A549 (cell line): Measurements from ENCODE around the gene CRB1. TPM values are rescaled to one million over a fixed set of nuclear protein-coding genes. Genes with fewer than 3 reads are reported as not detected.

Experiments
- ATAC-seq, 2 experiments: fragments of 200-7000 bp in 1 of 2; fragments of >200 bp in 1 of 2; cut with Nextera tagmentation in 1 of 2; cut with Tn5 transposase in 1 of 2; 3 replicates each; pipeline versions ENCODE4 v1.8.0 to v1.9.1; 2018 to 2020; ENCODE audit warnings: mild to moderate bottlenecking in 1 of 2, moderate library complexity in 1 of 2
- CTCF ChIA-PET: fragments of 300-600 bp; sonication (Branson Sonifier 250); formaldehyde crosslinking; extraction: SDS; loops from one replicate; lab custom pipeline; 2021; ENCODE audit warnings: antibody characterized with exemption, inconsistent platforms; lab: Yijun Ruan, JAX
- POLR2A ChIA-PET: fragments of 350-600 bp; formaldehyde crosslinking; extraction: SDS; loops from one replicate; lab custom pipeline; 2021; ENCODE audit warnings: antibody characterized with exemption, inconsistent platforms; lab: Yijun Ruan, JAX
- DNase-seq, 2 experiments: peaks; one replicate each; pipeline versions ENCODE4 v3.0.0 to v3.0.0-alpha.2; 2011 to 2016; ENCODE audit warnings: low read depth in 1 of 2, low spot score in 1 of 2
- FAIRE-seq: peaks from 2 replicates; lab custom pipeline; 2011; peaks lifted over from hg19 to GRCh38; lab: Jason Lieb, UNC
- H3K27ac ChIP-seq, 2 experiments: fragments of >200 bp; sonication (Bioruptor Twin); formaldehyde crosslinking; 3 replicates each; pipeline ENCODE4 v1.5.1; 2016 to 2017
- H3K4me1 ChIP-seq: fragments of >200 bp; sonication (Bioruptor Twin); formaldehyde crosslinking; 3 replicates; pipeline ENCODE4 v1.6.1; 2016
- H3K4me2 ChIP-seq: fragments of >200 bp; sonication (Bioruptor Twin); formaldehyde crosslinking; 3 replicates; pipeline ENCODE4 v1.6.1; 2016
- H3K4me3 ChIP-seq: fragments of >200 bp; sonication (Bioruptor Twin); formaldehyde crosslinking; 3 replicates; pipeline ENCODE4 v1.5.1; 2016
- H3K9me3 ChIP-seq: fragments of >200 bp; sonication (Bioruptor Twin); formaldehyde crosslinking; 3 replicates; pipeline ENCODE4 v1.6.1; 2016
- BHLHE40 ChIP-seq: IDR thresholded peaks from 2 replicates; pipeline ENCODE4 v1.6.1; 2012; ENCODE audit warnings: low read depth, low read length, inconsistent platforms
- CBX2 ChIP-seq: fragments of 200-600 bp; sonication (generic); IDR thresholded peaks from 2 replicates; pipeline ENCODE4 v1.6.1; 2016; ENCODE audit warnings: low read depth, mild to moderate bottlenecking, borderline replicate concordance
- CBX8 ChIP-seq: fragments of 200-600 bp; sonication (generic); IDR thresholded peaks from 2 replicates; pipeline ENCODE4 v1.6.1; 2016
- CHD4 ChIP-seq: fragments of 200-600 bp; sonication (generic); IDR thresholded peaks from 2 replicates; pipeline ENCODE4 v1.6.1; 2016; ENCODE audit warnings: antibody characterized with exemption, mild to moderate bottlenecking, borderline replicate concordance
- E2F6 ChIP-seq: IDR thresholded peaks from 2 replicates; pipeline ENCODE4 v1.6.1; 2012; ENCODE audit warnings: low read depth, borderline replicate concordance
- EHF ChIP-seq: fragments of 250-450 bp; sonication (Bioruptor Pico); IDR thresholded peaks from 2 replicates; pipeline ENCODE4 v1.5.0; 2020; ENCODE audit warnings: mild to moderate bottlenecking
- EHMT2 ChIP-seq: fragments of 200-600 bp; sonication (generic); IDR thresholded peaks from 2 replicates; pipeline ENCODE4 v1.6.1; 2016; ENCODE audit warnings: antibody characterized with exemption, low read depth, mild to moderate bottlenecking, moderate library complexity
- FOSB ChIP-seq: fragments of 250-450 bp; sonication (Bioruptor Pico); IDR thresholded peaks from 2 replicates; pipeline ENCODE4 v1.5.0; 2020; ENCODE audit warnings: mild to moderate bottlenecking, moderate library complexity
- FOSL2 ChIP-seq, 2 experiments: fragments of 450-650 bp in 1 of 2; fragments of >200 bp in 1 of 2; sonication (Bioruptor Twin) in 1 of 2; formaldehyde crosslinking; IDR thresholded peaks; 2 replicates each; pipeline versions ENCODE4 v1.5.0 to v1.6.1; 2016 to 2020; ENCODE audit warnings: mild to moderate bottlenecking in 1 of 2, moderate library complexity in 1 of 2
- HOXA7 ChIP-seq: fragments of 250-450 bp; sonication (Bioruptor Pico); IDR thresholded peaks from 2 replicates; pipeline ENCODE4 v1.5.0; 2020; ENCODE audit warnings: mild to moderate bottlenecking, moderate library complexity
- HOXB5 ChIP-seq: fragments of 250-450 bp; sonication (Bioruptor Pico); IDR thresholded peaks from 2 replicates; pipeline ENCODE4 v1.5.0; 2020; ENCODE audit warnings: mild to moderate bottlenecking, moderate library complexity
- KDM1A ChIP-seq: fragments of 200-600 bp; sonication (generic); IDR thresholded peaks from 2 replicates; pipeline ENCODE4 v1.6.1; 2016; ENCODE audit warnings: low read depth, mild to moderate bottlenecking
- MAFK ChIP-seq: fragments of 450-650 bp; IDR thresholded peaks from 2 replicates; pipeline ENCODE4 v1.6.1; 2014; ENCODE audit not compliant: partially characterized antibody
- MAZ ChIP-seq: fragments of 150-350 bp; IDR thresholded peaks from 2 replicates; pipeline ENCODE4 v1.6.1; 2014; ENCODE audit warnings: antibody characterized with exemption, low read depth, low read length, borderline replicate concordance
- NR3C1 ChIP-seq: fragments of >200 bp; sonication (Bioruptor Twin); formaldehyde crosslinking; IDR thresholded peaks from 3 replicates; pipeline ENCODE4 v1.6.1; 2017
- PBX3 ChIP-seq: IDR thresholded peaks from 2 replicates; pipeline ENCODE4 v1.6.1; 2012
- PHF8 ChIP-seq: fragments of 200-600 bp; sonication (generic); IDR thresholded peaks from 2 replicates; pipeline ENCODE4 v1.6.1; 2016; ENCODE audit warnings: low read depth, mild to moderate bottlenecking, antibody characterized with exemption, moderate library complexity, borderline replicate concordance
- POLR2AphosphoS2 ChIP-seq: conservative IDR thresholded peaks from 2 replicates; pipeline ENCODE4 v1.6.1; 2012; ENCODE audit warnings: low read length, improper control_type of control experiment, inconsistent platforms
- RAD21 ChIP-seq, 2 experiments: fragments of >200 bp in 1 of 2; sonication (Bioruptor Twin) in 1 of 2; formaldehyde crosslinking in 1 of 2; IDR thresholded peaks in 1 of 2; conservative IDR thresholded peaks in 1 of 2; 2 replicates in 1 of 2; 3 replicates in 1 of 2; pipeline ENCODE4 v1.6.1; 2012 to 2018; ENCODE audit warnings: inconsistent platforms in 1 of 2
- RARB ChIP-seq: fragments of 250-450 bp; sonication (Bioruptor Pico); IDR thresholded peaks from 2 replicates; pipeline ENCODE4 v1.8.0; 2021; ENCODE audit warnings: mild to moderate bottlenecking, moderate library complexity
- REST ChIP-seq: fragments of 200-600 bp; sonication (generic); IDR thresholded peaks from 2 replicates; pipeline ENCODE4 v1.6.1; 2016; ENCODE audit warnings: antibody characterized with exemption, mild to moderate bottlenecking, moderate library complexity
- SMC3 ChIP-seq: fragments of >200 bp; sonication (Bioruptor Twin); formaldehyde crosslinking; IDR thresholded peaks from 3 replicates; pipeline ENCODE4 v1.6.1; 2018; ENCODE audit warnings: inconsistent platforms
- TFCP2L1 ChIP-seq: fragments of 250-450 bp; sonication (Bioruptor Pico); IDR thresholded peaks from 2 replicates; pipeline ENCODE4 v1.5.0; 2021; ENCODE audit warnings: mild to moderate bottlenecking
- ZC3H11A ChIP-seq: fragments of 450-650 bp; IDR thresholded peaks from 2 replicates; pipeline ENCODE4 v1.6.1; 2014; ENCODE audit warnings: antibody characterized with exemption, mild to moderate bottlenecking
- ZFP36 ChIP-seq: fragments of 450-650 bp; IDR thresholded peaks from 2 replicates; pipeline ENCODE4 v1.6.1; 2014; ENCODE audit warnings: borderline replicate concordance; ENCODE audit not compliant: partially characterized antibody
- ZSCAN20 ChIP-seq: fragments of 250-450 bp; sonication (Bioruptor Pico); IDR thresholded peaks from 2 replicates; pipeline ENCODE4 v1.8.0; 2022; ENCODE audit warnings: mild to moderate bottlenecking, moderate library complexity
- WGBS: methylation state at CpG from one replicate; pipeline ENCODE4 v1.1.6; 2017; ENCODE audit errors: missing lambda C conversion rate; 5-methylcytosine and 5-hydroxymethylcytosine counted together
- polyA plus RNA-seq, 4 experiments: library from polyadenylated mRNA; depleted of rRNA in 3 of 4; stranded (reverse); fragments of >200 nt; fragmentation: RNase III in 1 of 4; extraction: RNeasy Plus Mini Kit Qiagen cat#74134 plus additional on column Dnase treatment in 1 of 4; gene quantifications; 2 replicates in 3 of 4; 3 replicates in 1 of 4; pipeline ENCODE4 v1.2.3, GENCODE V29; 2011 to 2017
- TF ChIP-seq, protein P1 (sequence below): fragments of 250-450 bp; sonication (Bioruptor Pico); IDR thresholded peaks from 2 replicates; pipeline ENCODE4 v1.5.0; 2020; ENCODE audit warnings: low read depth, mild to moderate bottlenecking, moderate library complexity

The CRB1 gene
- polyA plus RNA-seq, 2 of the 4 experiments (the other 2 are of a cell fraction) = not detected

- TF ChIP-seq E2F6 (no peak), HOXA7 (CRISPR knock-in tag) (no peak), FOSL2 (IDR thresholded peaks at IDR 0.05) (no peak), FOSL2 (CRISPR knock-in tag; IDR thresholded peaks at IDR 0.05) (no peak), CBX8 (no peak), PHF8 (no peak), HOXB5 (CRISPR knock-in tag) (no peak)
- TF ChIP-seq, protein P1, sequence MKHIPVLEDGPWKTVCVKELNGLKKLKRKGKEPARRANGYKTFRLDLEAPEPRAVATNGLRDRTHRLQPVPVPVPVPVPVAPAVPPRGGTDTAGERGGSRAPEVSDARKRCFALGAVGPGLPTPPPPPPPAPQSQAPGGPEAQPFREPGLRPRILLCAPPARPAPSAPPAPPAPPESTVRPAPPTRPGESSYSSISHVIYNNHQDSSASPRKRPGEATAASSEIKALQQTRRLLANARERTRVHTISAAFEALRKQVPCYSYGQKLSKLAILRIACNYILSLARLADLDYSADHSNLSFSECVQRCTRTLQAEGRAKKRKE = no peak
Observed at GRCh38 chr1:197269053-197269452, 1.0 kb downstream of the CRB1 start (continued).

- H3K4me1 ChIP-seq = no peaks in the 10 kb centered on the region
- ATAC-seq = no peak
- H3K27ac ChIP-seq = no peak overlapping the region
- H3K4me3 ChIP-seq = no peak overlapping the region
- DNase-seq = no peak
- no peak overlapping the region for H3K4me2 ChIP-seq
- TF ChIP-seq ZSCAN20 (CRISPR knock-in tag) (no peak), SMC3 (no peak), REST (no peak), MAZ (no peak), ZC3H11A (no peak), PBX3 (no peak)
- TF ChIP-seq, protein P1 = no peak
- POLR2A ChIA-PET = no interaction called here
- no peak for FAIRE-seq
- H3K9me3 ChIP-seq = no peaks in the 10 kb centered on the region
- CTCF ChIA-PET = no interaction called here
Observed at GRCh38 chr1:197272791-197273190, 4.7 kb downstream of the CRB1 start.

DNA sequence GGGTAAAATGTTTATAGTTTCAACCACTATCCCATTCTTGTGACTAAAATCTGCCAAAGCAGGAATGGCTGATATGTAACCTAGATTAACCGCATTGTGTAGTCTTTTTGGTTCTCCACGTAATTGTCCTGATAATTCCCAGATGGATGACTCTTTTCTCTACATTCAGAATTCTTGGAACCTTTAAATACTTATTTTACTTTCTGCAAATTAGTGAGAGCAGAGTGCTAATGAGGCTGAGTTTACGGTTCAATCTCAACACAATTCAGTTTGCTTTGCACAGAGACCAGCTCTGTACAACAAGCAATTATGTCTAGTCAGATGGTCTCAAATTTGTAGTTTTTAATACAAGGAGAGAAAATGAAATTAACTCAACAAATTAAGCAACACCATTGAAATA is 9.1 kb downstream of the CRB1 start:
- ChIA-PET POLR2A (no interaction called here), CTCF (interaction anchor here (0.9 kb wide), 1 partner anchor 33 kb away, joined by 3 read pairs; no protein-coding TSS in a partner anchor)
- Histone ChIP-seq H3K4me2 (no peak overlapping the region), H3K4me3 (no peak overlapping the region), H3K27ac (no peak overlapping the region), H3K9me3 (no peaks in the 10 kb centered on the region)
- ATAC-seq (no peak), DNase-seq (no peak), FAIRE-seq (no peak)
- WGBS = 57% methylated on average over 3 of the region's 3 CpGs
- TF ChIP-seq FOSB (CRISPR knock-in tag) = no peak
- no peak for TF ChIP-seq HOXA7 (CRISPR knock-in tag)
- TF ChIP-seq BHLHE40 = no peak
- no peak for TF ChIP-seq EHMT2
- TF ChIP-seq CBX8 = no peak
- TF ChIP-seq POLR2AphosphoS2 = no peak
- no peak for TF ChIP-seq ZFP36
- no peak for TF ChIP-seq RARB (CRISPR knock-in tag)
- TF ChIP-seq NR3C1 = no peak
- no peak for TF ChIP-seq FOSL2 (IDR thresholded peaks at IDR 0.05)
- no peak for TF ChIP-seq FOSL2 (CRISPR knock-in tag; IDR thresholded peaks at IDR 0.05)
- no peak for TF ChIP-seq CBX2
- no peak for TF ChIP-seq KDM1A
- no peak for TF ChIP-seq TFCP2L1 (CRISPR knock-in tag)
- no peak for TF ChIP-seq CHD4
- no peak for TF ChIP-seq MAFK
- no peak for TF ChIP-seq RAD21 (conservative IDR thresholded peaks at IDR 0.05 in 1 of 2, IDR thresholded peaks at IDR 0.05 in 1 of 2)
- TF ChIP-seq EHF (CRISPR knock-in tag) = no peak
- TF ChIP-seq, all 56 proteins: peak for 0
- H3K4me1 ChIP-seq = no peaks in the 10 kb centered on the region
